Endothelial cell of umbilical vein (primary cell): ENCODE results near the gene POLE. TPM values are rescaled to one million over a fixed set of nuclear protein-coding genes. Genes with fewer than 3 reads are reported as not detected.

Experiments used
- BruUV-seq: library from RNA; stranded (reverse); fragments of 400-500 nt; replicated peaks from 2 replicates; lab custom pipeline; 2021; lab: Mats Ljungman, UMichigan
- CTCF ChIA-PET: fragments of 300-600, 350-600 bp; sonication (Branson Sonifier 250); formaldehyde crosslinking; loops from one replicate; lab custom pipeline; 2021; ENCODE audit warnings: antibody characterized with exemption, inconsistent platforms; lab: Charles Lee
- POLR2A ChIA-PET: fragments of 300-600, 350-600 bp; sonication (Branson Sonifier 250); formaldehyde crosslinking; loops from one replicate; lab custom pipeline; 2021; ENCODE audit warnings: antibody characterized with exemption, inconsistent platforms; lab: Charles Lee
- DNase-seq: peaks from one replicate; pipeline ENCODE4 v3.0.0-alpha.2; 2011; ENCODE audit warnings: low read depth, low spot score
- FAIRE-seq: peaks from 2 replicates; lab custom pipeline; 2011; peaks lifted over from hg19 to GRCh38; lab: Jason Lieb, UNC
- H2AFZ ChIP-seq: 2 replicates; pipeline ENCODE4 v1.6.0; 2012; ENCODE audit warnings: low read depth, low read length, control low read depth, inconsistent platforms
- H3K27ac ChIP-seq: 2 replicates; pipeline ENCODE4 v1.5.1; 2011; ENCODE audit warnings: low read depth, mild to moderate bottlenecking, control low read depth, low read length, moderate library complexity; ENCODE audit not compliant: insufficient read depth
- H3K27me3 ChIP-seq, 2 experiments: 2 replicates each; pipeline versions ENCODE4 v1.6.0 to v1.6.1; 2011; ENCODE audit warnings: low read length in 2 of 2, mixed read lengths in 1 of 2; ENCODE audit not compliant: control insufficient read depth in 2 of 2, insufficient read depth in 2 of 2
- H3K36me3 ChIP-seq, 2 experiments: 2 replicates in 1 of 2; 3 replicates in 1 of 2; pipeline ENCODE4 v1.5.1; 2011; ENCODE audit warnings: low read length in 2 of 2, mild to moderate bottlenecking in 1 of 2, moderate library complexity in 1 of 2; ENCODE audit not compliant: control insufficient read depth in 2 of 2, insufficient read depth in 2 of 2; ENCODE audit errors: extremely low read depth in 1 of 2
- H3K4me1 ChIP-seq: 3 replicates; pipeline ENCODE4 v1.5.1; 2011; ENCODE audit warnings: mild to moderate bottlenecking, low read length; ENCODE audit not compliant: control insufficient read depth, insufficient read depth; ENCODE audit errors: extremely low read depth
- H3K4me2 ChIP-seq: 2 replicates; pipeline ENCODE4 v1.6.1; 2011; ENCODE audit warnings: low read length, control low read depth, mixed read lengths; ENCODE audit not compliant: insufficient read depth
- H3K4me3 ChIP-seq, 3 experiments: fragments of 200-600 bp in 1 of 3; sonication (generic), shearing (Covaris generic) in 1 of 3; replicated peaks in 1 of 3; 2 replicates each; pipeline ENCODE4 v1.5.1; 2011 to 2016; ENCODE audit warnings: control low read depth in 3 of 3, low read length in 3 of 3, mild to moderate bottlenecking in 2 of 3, inconsistent platforms in 1 of 3, low read depth in 1 of 3, moderate library complexity in 1 of 3; ENCODE audit not compliant: insufficient read depth in 1 of 3
- H3K79me2 ChIP-seq: 2 replicates; pipeline ENCODE4 v1.6.0; 2012; ENCODE audit warnings: low read length, inconsistent platforms; ENCODE audit not compliant: control insufficient read depth, insufficient read depth
- H3K9ac ChIP-seq: replicated peaks from 2 replicates; pipeline ENCODE3; 2011; ENCODE audit warnings: low read length, control low read depth; ENCODE audit not compliant: insufficient read depth; ENCODE audit errors: extremely low read depth
- H3K9me1 ChIP-seq: replicated peaks from 3 replicates; pipeline ENCODE4 v1.6.0; 2011; ENCODE audit warnings: mild to moderate bottlenecking, low read length; ENCODE audit not compliant: control insufficient read depth, insufficient read depth; ENCODE audit errors: extremely low read depth
- H3K9me3 ChIP-seq: replicated peaks from 2 replicates; pipeline ENCODE4 v1.5.1; 2012; ENCODE audit warnings: low read length, inconsistent platforms; ENCODE audit not compliant: control insufficient read depth, insufficient read depth
- H4K20me1 ChIP-seq: replicated peaks from 2 replicates; pipeline ENCODE3; 2011; ENCODE audit warnings: mild to moderate bottlenecking, low read length; ENCODE audit not compliant: control insufficient read depth, insufficient read depth; ENCODE audit errors: extremely low read depth
- EZH2 ChIP-seq: IDR thresholded peaks from 2 replicates; pipeline ENCODE4 v1.6.1; 2012; ENCODE audit warnings: borderline replicate concordance, low read depth, mild to moderate bottlenecking, moderate library complexity, low read length, inconsistent platforms; ENCODE audit not compliant: severe bottlenecking
- FOS ChIP-seq: IDR thresholded peaks from 2 replicates; pipeline ENCODE4 v1.6.1; 2011; ENCODE audit warnings: mild to moderate bottlenecking, low read length, moderate library complexity, borderline replicate concordance; ENCODE audit not compliant: insufficient read depth
- GATA2 ChIP-seq: IDR thresholded peaks from 2 replicates; pipeline ENCODE4 v1.7.0; 2011; ENCODE audit warnings: low read depth, mild to moderate bottlenecking, moderate library complexity, mixed read lengths, low read length; ENCODE audit not compliant: insufficient read length, insufficient read depth
- JUN ChIP-seq: IDR thresholded peaks from 2 replicates; pipeline ENCODE4 v1.6.1; 2011; ENCODE audit warnings: borderline replicate concordance, low read depth; ENCODE audit not compliant: insufficient read length, insufficient read depth
- MYC ChIP-seq: IDR thresholded peaks from one replicate; pipeline ENCODE4 v1.6.1; 2011; ENCODE audit warnings: mild to moderate bottlenecking, low read depth, low read length
- POLR2A ChIP-seq: IDR thresholded peaks from 2 replicates; pipeline ENCODE4 v1.6.1; 2012; ENCODE audit warnings: low read depth, mild to moderate bottlenecking, control low read depth, low read length
- POLR2AphosphoS5 ChIP-seq: IDR thresholded peaks from 2 replicates; pipeline ENCODE4 v1.6.1; 2012; ENCODE audit warnings: low read depth, mild to moderate bottlenecking, control low read depth, low read length, moderate library complexity; ENCODE audit not compliant: insufficient read depth
- dilution Hi-C: fragments of 300-500 bp; cut with MboI; formaldehyde crosslinking; loops from one replicate; pipeline ENCODE4 v1.15.0; 2019; ENCODE audit warnings: low sequenced_read_pairs; ENCODE audit not compliant: extremely low pct_ligation_motif_present
- intact Hi-C: fragments of 100-400 bp; cut with micrococcal nuclease; formaldehyde crosslinking; loops from one replicate; pipeline ENCODE4 v1.10.0; 2022
- polyA plus RNA-seq, 4 experiments: library from polyadenylated mRNA; depleted of rRNA in 3 of 4; stranded (reverse) in 3 of 4; unstranded in 1 of 4; fragments of >200 nt; gene quantifications; 2 replicates each; pipeline versions ENCODE4 v1.2.1 to v1.2.3, GENCODE V29; 2011 to 2012; ENCODE audit warnings: missing spikeins in 1 of 4
- total RNA-seq: library from RNA; stranded (reverse); gene quantifications from 2 replicates; pipeline ENCODE4 v1.2.3, GENCODE V29; 2021
- TF ChIP-seq, protein P1 (sequence below): IDR thresholded peaks from 2 replicates; pipeline ENCODE4 v1.6.1; 2011; ENCODE audit not compliant: insufficient read depth, insufficient read length
- TF ChIP-seq, protein P2 (sequence below), 2 donors: IDR thresholded peaks; 1 replicate in 1 of 2; 2 replicates in 1 of 2; pipeline ENCODE4 v1.5.1; 2011; ENCODE audit warnings: low read length in 2 of 2, mild to moderate bottlenecking in 2 of 2, moderate library complexity in 2 of 2, control low read depth in 1 of 2, inconsistent platforms in 1 of 2, low read depth in 1 of 2; ENCODE audit not compliant: insufficient read depth in 1 of 2; ENCODE audit errors: extremely low read depth in 1 of 2

Gene POLE
- total and polyA plus RNA-seq, 2 donors (not counting 3 experiments of a cell fraction or from before 2014, with no cell fraction given): 22.9 to 82.7 TPM

GRCh38 chr12:132675757-132676432, 11.2 kb downstream of the POLE start:
- CTCF ChIA-PET: interaction anchor here (1.4 kb wide), 1 partner anchor 37 kb away, joined by 3 read pairs; no protein-coding TSS in a partner anchor
- Histone ChIP-seq H3K4me3 (no peak overlapping the region), H4K20me1 (no peaks in the 10 kb centered on the region), H3K9me1 (no peaks in the 10 kb centered on the region), H3K79me2 (peaks cover 10% of the 10 kb centered on the region), H3K27ac (no peak overlapping the region), H3K9ac (no peak overlapping the region), H3K4me2 (no peak overlapping the region), H3K4me1 (no peaks in the 10 kb centered on the region), H2AFZ (no peak overlapping the region), H3K27me3 (no peaks in the 10 kb centered on the region), H3K9me3 (no peaks in the 10 kb centered on the region), H3K36me3 (peaks cover 0 to 25% of the 10 kb centered on the region in 2 experiments)
- TF ChIP-seq JUN (no peak), POLR2A (no peak), GATA2 (no peak), FOS (no peak), POLR2AphosphoS5 (no peak), MYC (no peak), EZH2 (no peak)
- TF ChIP-seq, protein P1, sequence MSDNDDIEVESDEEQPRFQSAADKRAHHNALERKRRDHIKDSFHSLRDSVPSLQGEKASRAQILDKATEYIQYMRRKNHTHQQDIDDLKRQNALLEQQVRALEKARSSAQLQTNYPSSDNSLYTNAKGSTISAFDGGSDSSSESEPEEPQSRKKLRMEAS: no peak
- TF ChIP-seq, protein P2, sequence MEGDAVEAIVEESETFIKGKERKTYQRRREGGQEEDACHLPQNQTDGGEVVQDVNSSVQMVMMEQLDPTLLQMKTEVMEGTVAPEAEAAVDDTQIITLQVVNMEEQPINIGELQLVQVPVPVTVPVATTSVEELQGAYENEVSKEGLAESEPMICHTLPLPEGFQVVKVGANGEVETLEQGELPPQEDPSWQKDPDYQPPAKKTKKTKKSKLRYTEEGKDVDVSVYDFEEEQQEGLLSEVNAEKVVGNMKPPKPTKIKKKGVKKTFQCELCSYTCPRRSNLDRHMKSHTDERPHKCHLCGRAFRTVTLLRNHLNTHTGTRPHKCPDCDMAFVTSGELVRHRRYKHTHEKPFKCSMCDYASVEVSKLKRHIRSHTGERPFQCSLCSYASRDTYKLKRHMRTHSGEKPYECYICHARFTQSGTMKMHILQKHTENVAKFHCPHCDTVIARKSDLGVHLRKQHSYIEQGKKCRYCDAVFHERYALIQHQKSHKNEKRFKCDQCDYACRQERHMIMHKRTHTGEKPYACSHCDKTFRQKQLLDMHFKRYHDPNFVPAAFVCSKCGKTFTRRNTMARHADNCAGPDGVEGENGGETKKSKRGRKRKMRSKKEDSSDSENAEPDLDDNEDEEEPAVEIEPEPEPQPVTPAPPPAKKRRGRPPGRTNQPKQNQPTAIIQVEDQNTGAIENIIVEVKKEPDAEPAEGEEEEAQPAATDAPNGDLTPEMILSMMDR (IDR thresholded peaks at IDR 0.05; ENCODE audit: extremely low read depth in 1 of 2, insufficient read depth in 1 of 2, low read depth in 1 of 2, low read length in 2 of 2): no peak
- FAIRE-seq: no peak
- BruUV-seq: no TSS peak
- dilution Hi-C loops (no loop called here), intact Hi-C loops (no loop called here)
- POLR2A ChIA-PET: no interaction called here
- DNase-seq: no peak
